Measurements from ENCODE around the gene LETM1.

GRCh38 chr4:1810765-1811164 lies 45.2 kb downstream of the LETM1 start:
- no peak for TF ChIP-seq RAD21 (IDR thresholded peaks at IDR 0.05; ENCODE audit: low read depth)
- TF ChIP-seq POLR2A (IDR thresholded peaks at IDR 0.05; ENCODE audit: borderline replicate concordance, extremely low read depth, insufficient read depth, insufficient read length), result no peak
- TF ChIP-seq POLR2AphosphoS5 (IDR thresholded peaks at IDR 0.05; ENCODE audit: low read depth, low read length), result no peak
- TF ChIP-seq JUND (IDR thresholded peaks at IDR 0.05), result no peak
- TF ChIP-seq CEBPB (IDR thresholded peaks at IDR 0.05; ENCODE audit: low read depth), result no peak
- TF ChIP-seq, protein P1, sequence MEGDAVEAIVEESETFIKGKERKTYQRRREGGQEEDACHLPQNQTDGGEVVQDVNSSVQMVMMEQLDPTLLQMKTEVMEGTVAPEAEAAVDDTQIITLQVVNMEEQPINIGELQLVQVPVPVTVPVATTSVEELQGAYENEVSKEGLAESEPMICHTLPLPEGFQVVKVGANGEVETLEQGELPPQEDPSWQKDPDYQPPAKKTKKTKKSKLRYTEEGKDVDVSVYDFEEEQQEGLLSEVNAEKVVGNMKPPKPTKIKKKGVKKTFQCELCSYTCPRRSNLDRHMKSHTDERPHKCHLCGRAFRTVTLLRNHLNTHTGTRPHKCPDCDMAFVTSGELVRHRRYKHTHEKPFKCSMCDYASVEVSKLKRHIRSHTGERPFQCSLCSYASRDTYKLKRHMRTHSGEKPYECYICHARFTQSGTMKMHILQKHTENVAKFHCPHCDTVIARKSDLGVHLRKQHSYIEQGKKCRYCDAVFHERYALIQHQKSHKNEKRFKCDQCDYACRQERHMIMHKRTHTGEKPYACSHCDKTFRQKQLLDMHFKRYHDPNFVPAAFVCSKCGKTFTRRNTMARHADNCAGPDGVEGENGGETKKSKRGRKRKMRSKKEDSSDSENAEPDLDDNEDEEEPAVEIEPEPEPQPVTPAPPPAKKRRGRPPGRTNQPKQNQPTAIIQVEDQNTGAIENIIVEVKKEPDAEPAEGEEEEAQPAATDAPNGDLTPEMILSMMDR (IDR thresholded peaks at IDR 0.05 in 2 of 3, conservative IDR thresholded peaks at IDR 0.05 in 1 of 3; ENCODE audit: borderline replicate concordance in 1 of 3, insufficient read depth in 1 of 3, low read depth in 2 of 3, low read length in 2 of 3), result no peak
- no peak for TF ChIP-seq CBX3 (IDR thresholded peaks at IDR 0.05; ENCODE audit: low read depth)
- no peak for TF ChIP-seq EZH2 (IDR thresholded peaks at IDR 0.05)
- TF ChIP-seq REST (IDR thresholded peaks at IDR 0.05; ENCODE audit: low read depth), result no peak
- no peak for TF ChIP-seq EZH2phosphoT487 (IDR thresholded peaks at IDR 0.05; ENCODE audit: borderline replicate concordance)
- no peak for TF ChIP-seq MAX (IDR thresholded peaks at IDR 0.05)
